DMS114 treated with DMSO at 0.1 percent for 48 hours (cell line): ENCODE results near the gene MCRIP2.

Experiments
- DNase-seq: peaks from one replicate; lab custom pipeline; 2025; ENCODE audit not compliant: unreplicated experiment; lab: John Stamatoyannopoulos, UW

MCRIP2 gene

DNA sequence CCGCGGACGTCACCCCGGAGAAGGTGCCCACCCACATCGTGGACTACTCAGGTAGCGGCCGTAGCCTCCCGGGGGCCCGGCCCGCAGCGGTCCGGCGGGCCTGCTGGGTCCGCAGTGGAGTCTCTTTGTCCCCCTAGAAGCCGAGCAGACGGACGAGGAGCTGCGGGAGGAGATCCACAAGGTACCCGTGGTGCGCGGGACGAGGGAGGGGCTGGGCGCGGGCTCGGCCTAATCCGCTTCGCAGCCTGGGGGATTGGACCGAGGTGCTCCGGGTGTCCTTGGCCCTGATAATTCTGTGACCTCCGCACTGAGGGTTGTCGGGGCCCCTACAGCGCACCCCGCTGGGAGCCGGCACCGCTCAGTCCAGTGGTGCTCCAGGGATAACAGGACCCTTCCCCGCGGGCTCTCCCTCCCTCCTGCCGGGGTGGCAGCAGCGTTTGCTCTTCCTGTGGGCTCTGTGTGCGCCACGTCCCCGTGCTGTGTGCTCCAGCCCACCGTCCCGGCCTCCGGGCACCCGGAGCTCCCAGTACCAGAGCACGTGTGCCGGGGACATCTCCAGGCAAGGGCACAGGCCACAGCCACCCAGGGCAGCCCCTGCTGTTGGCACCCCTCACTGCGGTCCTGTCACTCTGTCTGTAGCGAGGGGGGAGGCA lies 27.0 kb downstream of the MCRIP2 start:
- DNase-seq: no peak

DNA sequence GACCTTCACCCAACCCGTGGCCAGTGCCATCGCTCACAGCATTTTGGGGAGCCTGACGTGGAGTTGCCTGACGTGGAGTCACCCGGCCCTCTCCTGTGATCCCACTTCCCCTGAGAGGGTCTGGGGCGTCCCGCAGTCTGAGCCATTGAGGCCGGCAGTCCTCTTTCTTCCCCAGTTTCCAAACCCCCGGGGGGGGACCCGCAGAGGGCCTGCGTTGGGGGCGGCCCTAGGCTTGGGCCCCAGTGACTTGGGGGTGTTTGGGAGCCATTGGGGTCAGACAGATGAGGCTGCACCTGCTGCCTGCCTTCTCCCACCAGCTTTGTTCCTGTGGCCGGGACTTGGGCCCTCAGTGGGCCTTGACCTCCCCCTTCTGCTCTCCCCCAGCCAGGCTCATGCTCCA lies 28.0 kb downstream of the MCRIP2 start:
- DNase-seq: no peak

GRCh38 chr16:670485-671352 lies 29.1 kb downstream of the MCRIP2 start:
- DNase-seq: no peak

GRCh38 chr16:671353-672131 lies 29.9 kb downstream of the MCRIP2 start:
- DNase-seq: no peak

DNA sequence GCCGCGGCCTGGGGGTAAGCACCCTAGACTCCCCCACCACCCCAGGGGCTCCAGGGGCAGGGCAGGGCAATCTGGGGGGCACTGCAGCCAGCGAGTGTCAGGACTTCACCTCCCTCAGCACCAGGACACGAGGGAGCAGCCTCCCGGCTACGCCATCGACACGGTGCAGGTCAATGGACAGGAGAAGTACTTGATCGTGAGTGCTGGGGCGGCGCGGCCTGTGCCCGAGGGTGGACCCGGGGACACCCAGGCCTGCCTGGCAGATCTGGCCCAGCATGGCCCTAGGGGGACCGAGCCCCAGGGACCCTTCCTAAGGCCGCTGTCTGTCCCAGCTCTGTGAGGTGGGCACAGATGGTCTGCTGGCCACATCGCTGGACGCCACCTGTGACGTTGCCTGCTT lies 30.7 kb downstream of the MCRIP2 start:
- no peak for DNase-seq

- DNase-seq: no peak
Observed at GRCh38 chr16:672851-673250, 31.2 kb downstream of the MCRIP2 start.

- no peak for DNase-seq
Observed at GRCh38 chr16:673399-673991, 31.9 kb downstream of the MCRIP2 start.

- DNase-seq: no peak
Observed at GRCh38 chr16:674214-674881, 32.7 kb downstream of the MCRIP2 start.

DNA sequence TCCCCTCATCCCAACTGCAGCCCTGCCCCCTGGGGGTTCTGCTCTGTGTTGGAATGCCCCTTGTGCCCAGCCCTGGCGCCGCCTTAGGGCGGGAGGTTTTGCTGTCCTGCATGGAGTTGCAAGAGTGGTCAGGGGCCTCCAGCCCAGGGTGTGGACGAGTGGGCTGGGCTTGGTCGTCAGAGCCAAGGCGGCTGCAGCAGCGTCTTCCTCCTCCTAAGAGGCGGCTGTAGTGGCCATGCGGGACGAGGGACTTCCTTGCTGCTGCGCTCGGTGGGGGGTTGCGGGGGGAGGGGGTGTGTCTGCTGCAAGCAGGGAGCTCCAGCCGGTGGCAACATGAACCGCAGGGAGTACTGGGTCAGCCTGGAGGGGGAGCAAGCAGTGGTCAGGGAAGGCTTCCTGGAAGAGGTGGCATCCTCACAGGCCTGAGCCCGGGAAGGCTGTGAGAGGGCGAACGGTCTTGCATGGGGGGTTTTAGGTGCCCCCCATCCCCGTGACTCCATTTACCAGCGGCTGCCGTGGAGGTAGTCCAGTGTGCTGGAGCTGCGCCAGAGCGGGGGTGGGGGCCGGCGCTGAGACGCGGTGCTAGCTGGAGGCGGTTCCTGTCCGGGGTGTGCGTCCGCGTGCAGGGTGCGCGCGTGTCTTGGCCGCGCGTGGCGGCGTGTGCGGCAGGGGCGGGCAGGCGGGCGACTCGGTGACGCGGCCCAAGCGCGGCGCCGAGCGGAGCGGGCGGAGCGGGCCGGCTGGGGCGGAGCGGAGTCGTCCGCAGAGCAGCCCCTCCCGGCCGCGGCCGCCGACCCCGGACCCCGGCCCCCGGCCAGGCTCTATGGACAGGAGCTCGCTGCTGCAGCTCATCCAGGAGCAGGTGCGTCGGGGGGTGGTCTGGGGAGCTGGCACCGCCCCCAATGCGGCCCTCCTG lies 33.6 kb downstream of the MCRIP2 start, which contains the start of gene RHBDL1:
TSS of gene RHBDL1 (plus strand) at position 704 of the 916 bp plus-strand sequence. CDS start at position 824, 120 bp downstream.
- DNase-seq: no peak

DNA sequence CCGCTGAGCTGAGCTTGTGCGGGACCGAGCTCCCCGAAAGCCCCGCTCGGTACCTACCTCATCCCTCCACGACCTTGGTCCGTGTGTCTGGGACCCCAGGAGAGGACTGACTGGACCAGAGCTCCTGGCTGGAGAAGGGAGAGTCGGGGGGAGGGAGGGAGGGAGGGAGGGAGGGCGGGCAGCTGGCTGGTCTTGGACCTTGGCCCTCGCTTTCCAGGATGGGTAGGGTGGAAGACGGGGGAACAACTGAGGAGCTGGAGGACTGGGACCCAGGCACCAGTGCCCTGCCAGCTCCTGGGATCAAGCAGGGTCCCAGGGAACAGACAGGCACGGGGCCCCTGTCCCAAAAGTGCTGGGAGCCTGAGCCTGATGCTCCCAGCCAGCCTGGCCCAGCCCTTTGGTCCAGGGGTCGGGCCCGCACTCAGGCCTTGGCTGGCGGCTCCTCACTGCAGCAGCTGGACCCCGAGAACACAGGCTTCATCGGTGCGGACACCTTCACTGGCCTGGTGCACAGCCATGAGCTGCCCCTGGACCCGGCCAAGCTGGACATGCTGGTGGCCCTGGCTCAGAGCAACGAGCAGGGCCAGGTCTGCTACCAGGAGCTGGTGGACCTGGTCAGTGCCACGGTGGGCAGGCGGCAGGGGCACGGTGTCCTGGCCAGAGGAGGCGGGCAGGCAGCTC lies 34.4 kb downstream of the MCRIP2 start:
- DNase-seq: no peak

GRCh38 chr16:676565-676902 lies 34.9 kb downstream of the MCRIP2 start:
- DNase-seq: no peak

DNA sequence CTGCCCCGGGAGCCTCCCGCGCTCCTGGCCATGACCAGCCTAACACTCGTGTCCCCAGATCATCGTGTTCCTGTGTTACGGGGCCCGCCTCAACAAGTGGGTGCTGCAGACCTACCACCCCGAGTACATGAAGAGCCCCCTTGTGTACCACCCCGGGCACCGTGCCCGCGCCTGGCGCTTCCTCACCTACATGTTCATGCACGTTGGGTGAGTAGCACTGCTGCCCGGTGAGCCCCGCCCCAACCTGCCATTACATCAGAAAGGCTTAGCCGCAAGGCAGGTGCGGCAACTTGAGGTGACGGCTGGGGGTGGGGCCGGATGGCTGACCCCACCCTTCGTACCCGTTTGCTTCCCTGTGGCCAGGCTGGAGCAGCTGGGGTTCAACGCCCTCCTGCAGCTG lies 35.3 kb downstream of the MCRIP2 start:
- no peak for DNase-seq

GRCh38 chr16:677316-678190 lies 35.9 kb downstream of the MCRIP2 start:
- no peak for DNase-seq

GRCh38 chr16:678209-678857 lies 36.7 kb downstream of the MCRIP2 start:
- no peak for DNase-seq

DNA sequence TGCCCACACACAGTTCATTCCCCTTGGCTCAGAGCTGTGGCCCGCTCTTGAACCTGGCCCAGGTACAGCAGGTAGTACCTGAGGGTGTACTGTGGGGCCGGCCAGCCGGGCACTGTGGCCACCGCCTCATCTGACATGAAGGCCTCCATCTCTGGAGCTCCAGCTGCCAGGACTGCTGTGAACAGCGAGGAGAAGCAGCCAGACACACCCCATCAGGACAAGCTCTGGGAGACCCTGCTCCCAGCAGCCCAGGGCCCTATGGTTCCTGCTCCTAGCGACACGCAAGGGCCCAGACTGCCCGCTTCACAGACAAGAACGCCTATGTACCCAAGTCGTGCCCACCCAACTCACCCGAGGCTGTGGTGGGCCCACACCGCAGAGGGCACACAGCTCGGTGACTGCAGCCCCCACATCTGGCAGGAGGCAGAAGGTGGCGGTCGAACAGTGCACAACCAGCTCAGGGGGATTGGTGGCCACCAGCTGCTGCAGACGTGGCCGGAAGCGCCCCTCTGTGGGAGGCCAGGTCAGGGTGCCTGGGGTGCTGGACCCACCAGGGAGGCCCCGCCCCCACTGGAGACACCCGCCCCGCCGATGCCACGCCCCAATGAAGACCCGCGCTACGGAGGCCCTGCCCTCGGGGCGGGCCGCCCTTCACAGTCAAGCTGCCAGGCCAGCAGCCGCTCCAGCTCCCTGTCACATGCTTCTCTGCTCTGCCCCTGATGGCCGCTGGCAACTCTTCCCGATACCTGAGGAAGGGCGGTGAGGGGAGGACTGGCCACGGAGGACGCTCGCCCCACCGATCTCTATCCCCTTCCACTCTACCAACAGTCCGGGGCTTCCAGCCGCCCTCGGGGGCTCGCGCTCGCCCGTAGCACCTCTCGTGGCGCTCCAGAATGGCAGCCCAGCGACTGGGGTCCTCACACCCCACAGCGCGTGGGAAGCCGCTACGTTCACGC lies 37.5 kb downstream of the MCRIP2 start:
- DNase-seq: peak; percentile 23

DNA sequence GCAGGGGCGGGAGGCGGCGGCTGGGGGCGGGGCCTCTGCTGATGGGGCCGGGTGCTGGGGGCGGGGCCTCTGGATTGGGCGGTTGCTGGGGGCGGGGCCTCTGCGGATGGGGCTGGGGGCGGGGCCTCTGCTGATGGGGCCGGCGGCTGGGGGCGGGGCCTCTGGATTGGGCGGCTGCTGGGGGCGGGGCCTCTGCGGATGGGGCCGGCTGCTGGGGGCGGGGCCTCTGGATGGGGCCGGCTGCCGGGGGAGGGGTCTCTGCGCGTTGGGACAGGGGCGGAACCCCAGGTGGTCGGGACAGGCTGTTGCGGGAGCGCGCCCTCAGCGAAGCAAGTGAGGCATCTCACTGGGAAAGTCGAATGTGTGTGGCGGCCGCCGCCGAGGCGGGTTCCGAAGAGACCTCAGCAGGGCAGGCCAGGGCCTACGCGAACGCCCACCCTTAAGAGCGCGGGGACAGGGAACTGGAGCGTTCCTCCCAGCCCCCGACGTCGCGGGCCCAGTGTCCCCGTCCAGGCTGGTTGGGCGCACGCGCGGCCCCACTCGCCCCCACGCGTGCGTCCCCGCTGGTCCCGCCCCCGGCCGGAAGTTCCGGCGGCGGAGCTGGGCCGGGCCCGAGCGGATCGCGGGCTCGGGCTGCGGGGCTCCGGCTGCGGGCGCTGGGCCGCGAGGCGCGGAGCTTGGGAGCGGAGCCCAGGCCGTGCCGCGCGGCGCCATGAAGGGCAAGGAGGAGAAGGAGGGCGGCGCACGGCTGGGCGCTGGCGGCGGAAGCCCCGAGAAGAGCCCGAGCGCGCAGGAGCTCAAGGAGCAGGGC lies 38.4 kb downstream of the MCRIP2 start, which contains the start of gene STUB1:
TSS of gene STUB1 (plus strand) at position 597 of the 811 bp plus-strand sequence. CDS start at position 713, 116 bp downstream.
- peak; percentile 70 for DNase-seq
